Stimulated activated naive CD8-positive, alpha-beta T cell treated with anti-CD3 and anti-CD28 coated beads, Interleukin-15, amount 100 ng/mL, for 72 hours (primary cell): ENCODE data around the gene VASN.
A peak's percentile ranks its signal among the peaks of the same experiment; 100 is the strongest.

Experiments used
- ATAC-seq: fragments of 150-1000 bp; cut with Tn5 transposase; 2 replicates; pipeline ENCODE4 v1.10.0; 2021; ENCODE audit warnings: mild to moderate bottlenecking, moderate library complexity
- DNase-seq, 2 donors: peaks; one replicate each; pipeline ENCODE4 v3.0.0; 2021 to 2022
- H3K27ac Mint-ChIP-seq, 2 donors: one replicate each; pipeline ENCODE4 v1.8.0; 2022; ENCODE audit warnings: mild to moderate bottlenecking in 2 of 2, mixed read lengths in 2 of 2, moderate library complexity in 2 of 2
- H3K27me3 Mint-ChIP-seq: one replicate; pipeline ENCODE4 v1.8.0; 2022; ENCODE audit warnings: mixed read lengths
- H3K4me1 Mint-ChIP-seq: one replicate; pipeline ENCODE4 v1.8.0; 2022; ENCODE audit warnings: mild to moderate bottlenecking, mixed read lengths
- H3K4me3 Mint-ChIP-seq, 2 donors: one replicate each; pipeline ENCODE4 v1.8.0; 2022; ENCODE audit warnings: mild to moderate bottlenecking in 2 of 2, mixed read lengths in 2 of 2, moderate library complexity in 1 of 2
- H3K9me3 Mint-ChIP-seq, 2 donors: one replicate each; pipeline ENCODE4 v1.8.0; 2022; ENCODE audit warnings: mixed read lengths in 2 of 2

VASN gene

DNA sequence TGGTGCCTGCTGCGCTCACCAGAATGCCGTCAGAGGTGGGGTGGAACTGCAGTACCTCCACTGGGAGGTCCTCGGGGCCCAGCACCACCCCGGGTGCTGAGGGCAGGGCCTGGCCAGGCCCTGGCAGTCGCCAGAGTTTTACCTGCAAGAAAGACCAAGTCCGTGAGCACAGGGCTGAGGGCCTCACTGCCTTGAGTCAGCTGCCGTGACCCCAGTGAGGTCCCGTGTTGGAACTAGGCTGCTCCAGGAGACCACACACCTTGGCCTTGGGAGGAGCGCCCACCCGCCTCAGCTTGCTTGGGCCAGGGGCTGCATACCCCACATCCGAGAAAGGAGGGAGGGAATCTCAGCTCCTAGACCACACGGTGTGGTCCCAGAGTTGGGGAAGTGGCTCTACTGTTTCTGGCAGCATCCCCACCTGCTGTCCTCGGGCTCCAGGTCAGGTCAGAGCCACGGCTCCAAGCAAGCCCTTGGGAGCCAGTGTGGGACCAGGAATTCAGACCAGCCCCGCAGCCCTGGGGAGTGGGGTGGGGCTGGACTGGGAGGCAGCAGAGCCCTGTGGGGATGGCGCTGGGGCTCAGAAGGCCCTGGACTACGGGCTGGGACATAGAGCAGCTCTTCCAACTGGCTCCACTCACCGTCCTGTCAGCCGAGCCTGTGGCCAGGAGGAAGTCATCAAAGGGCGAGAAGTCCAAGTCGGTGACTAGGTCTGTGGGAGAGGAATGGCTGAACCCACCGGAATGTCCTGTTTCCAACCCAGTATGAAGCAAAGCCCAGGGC is 36.1 kb downstream of the VASN start:
- ATAC-seq (no peak), DNase-seq (no peak)
- Mint-ChIP-seq H3K27ac (no peak overlapping the region), H3K9me3 (no peaks in the 10 kb centered on the region), H3K27me3 (no peaks in the 10 kb centered on the region), H3K4me1 (peaks cover 52% of the 10 kb centered on the region), H3K4me3 (no peak overlapping the region)

DNA sequence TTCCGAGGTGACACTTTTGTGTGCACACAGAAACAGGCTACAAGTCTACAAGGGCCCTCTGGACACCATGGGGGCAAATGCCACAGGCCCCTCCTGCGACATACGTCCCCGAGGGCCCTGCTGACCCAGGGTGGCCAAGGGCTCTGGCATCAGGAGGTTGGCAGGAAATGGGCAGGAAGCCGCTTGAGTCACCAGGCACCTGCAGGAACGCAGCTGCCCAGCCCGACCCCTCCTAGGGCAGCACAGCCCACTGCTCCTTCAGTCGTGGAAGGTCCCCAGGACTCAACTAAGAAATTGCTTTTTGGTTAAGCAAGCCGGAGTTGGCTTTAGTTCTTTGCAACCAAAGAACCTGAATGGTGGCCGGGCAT is 36.7 kb downstream of the VASN start:
- H3K27me3 Mint-ChIP-seq: no peaks in the 10 kb centered on the region
- H3K27ac Mint-ChIP-seq: no peak overlapping the region
- no peak for ATAC-seq
- no peaks in the 10 kb centered on the region for H3K9me3 Mint-ChIP-seq
- peaks cover 52% of the 10 kb centered on the region for H3K4me1 Mint-ChIP-seq
- no peak for DNase-seq
- H3K4me3 Mint-ChIP-seq: no peak overlapping the region

DNA sequence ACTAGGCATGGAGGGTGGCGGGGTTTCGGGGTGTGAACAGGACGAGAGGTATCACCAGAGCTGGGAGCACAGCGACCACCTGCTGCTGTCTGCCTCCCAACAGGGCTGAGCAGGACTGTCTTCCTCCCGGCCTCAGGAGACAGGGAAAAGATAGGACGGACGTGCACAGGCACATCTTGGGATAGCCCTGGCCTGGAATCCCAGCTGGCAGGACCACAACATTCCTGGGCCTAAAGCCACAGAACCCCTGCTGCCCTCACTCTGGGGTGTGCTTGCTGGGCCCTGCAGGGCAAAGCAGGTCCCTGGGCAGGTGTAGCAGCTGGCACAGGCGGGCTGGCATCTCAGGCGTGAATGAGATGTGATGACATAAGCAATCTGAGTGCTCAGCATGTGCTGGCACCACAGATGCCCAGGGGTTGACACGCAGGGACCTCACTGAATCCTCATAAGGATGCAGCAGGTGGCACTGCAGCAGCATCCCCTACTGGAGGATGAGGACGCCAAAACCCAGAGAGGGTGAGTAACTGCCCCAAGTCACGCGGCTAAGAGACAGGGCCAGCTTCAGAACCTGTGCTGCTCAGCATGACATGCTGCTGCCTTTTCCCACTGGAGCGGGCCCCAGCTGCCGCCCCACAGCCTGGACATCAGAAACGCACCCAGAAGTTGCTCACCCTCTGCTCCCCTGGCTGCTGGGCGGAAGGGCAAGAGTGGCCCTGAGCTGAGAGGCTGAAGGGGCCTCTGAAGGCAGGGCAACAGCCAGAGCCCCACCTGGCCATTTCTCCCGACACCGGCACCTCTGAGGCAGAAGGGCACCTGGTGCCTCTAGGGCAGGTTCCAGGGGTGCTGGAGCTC is 37.7 kb downstream of the VASN start:
- no peak for DNase-seq
- Mint-ChIP-seq H3K4me3 (no peak overlapping the region), H3K9me3 (no peaks in the 10 kb centered on the region)

DNA sequence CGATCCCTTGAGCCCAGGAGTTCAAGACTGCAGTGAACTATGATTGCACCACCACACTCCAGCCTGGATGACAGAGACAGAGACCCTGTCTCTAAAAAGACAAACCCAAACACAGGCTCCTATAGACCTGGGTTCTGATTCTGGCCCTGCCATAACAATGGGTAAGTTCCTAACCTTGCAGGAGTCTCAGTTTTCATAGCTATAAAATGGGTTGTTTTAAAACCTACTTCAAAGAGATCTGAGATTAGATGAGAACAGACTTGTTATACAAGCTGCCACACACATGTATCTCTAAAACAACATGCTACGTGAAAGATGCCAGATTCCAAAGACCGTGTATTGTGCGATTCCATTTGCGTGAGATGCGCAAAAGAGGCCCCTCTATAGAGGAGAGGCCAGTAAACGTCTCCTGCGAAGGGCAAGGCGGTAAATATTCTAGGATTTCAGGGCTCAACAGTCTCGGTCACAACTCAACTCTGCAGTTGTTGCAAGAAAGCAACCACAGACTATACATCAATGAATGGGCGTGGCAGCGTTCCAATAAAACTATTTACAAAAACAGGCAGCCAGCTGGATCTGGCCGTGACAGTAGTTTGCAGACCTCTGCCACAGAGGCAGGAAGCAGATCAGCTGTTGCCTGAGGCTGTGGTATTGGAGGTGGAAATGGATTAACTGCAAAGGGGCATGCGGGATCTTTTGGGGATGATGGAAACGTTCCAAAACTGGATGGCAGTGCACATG is 38.9 kb downstream of the VASN start:
- Mint-ChIP-seq H3K27ac (peak overlapping the region in 1 of 2 donors; percentile 81), H3K4me3 (no peak overlapping the region), H3K4me1 (peaks cover 58% of the 10 kb centered on the region), H3K9me3 (no peaks in the 10 kb centered on the region), H3K27me3 (no peaks in the 10 kb centered on the region)
- ATAC-seq (no peak), DNase-seq (no peak)

More for the DNA sequence above, 37.7 kb downstream of the VASN start:
- Mint-ChIP-seq H3K4me1 (peaks cover 52% of the 10 kb centered on the region), H3K27ac (no peak overlapping the region), H3K27me3 (no peaks in the 10 kb centered on the region)
- ATAC-seq: no peak

DNA sequence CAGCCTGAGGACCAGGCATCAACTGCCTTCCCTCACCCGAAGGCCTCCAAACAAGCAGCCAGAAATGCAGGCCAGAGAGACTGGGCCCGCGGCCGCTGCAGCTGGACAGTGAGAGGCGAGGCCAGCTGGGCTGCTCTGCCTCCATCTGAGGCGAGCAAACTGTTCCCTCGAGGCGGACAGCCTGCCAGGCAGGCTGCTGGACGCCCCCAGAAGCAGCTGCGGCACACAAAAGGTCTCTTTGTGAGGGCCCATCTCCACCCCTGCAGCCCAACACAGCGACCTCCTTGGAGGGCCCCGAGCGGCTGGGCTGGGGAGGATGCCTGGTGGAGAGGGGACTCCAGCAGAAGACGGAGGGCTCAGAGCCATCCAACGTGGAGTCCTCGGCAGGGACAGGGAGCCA is 40.0 kb downstream of the VASN start:
- no peak overlapping the region for H3K27ac Mint-ChIP-seq
- no peak for ATAC-seq
- DNase-seq: no peak
- no peaks in the 10 kb centered on the region for H3K27me3 Mint-ChIP-seq
- H3K4me1 Mint-ChIP-seq: peaks cover 62% of the 10 kb centered on the region
- no peaks in the 10 kb centered on the region for H3K9me3 Mint-ChIP-seq
- no peak overlapping the region for H3K4me3 Mint-ChIP-seq

DNA sequence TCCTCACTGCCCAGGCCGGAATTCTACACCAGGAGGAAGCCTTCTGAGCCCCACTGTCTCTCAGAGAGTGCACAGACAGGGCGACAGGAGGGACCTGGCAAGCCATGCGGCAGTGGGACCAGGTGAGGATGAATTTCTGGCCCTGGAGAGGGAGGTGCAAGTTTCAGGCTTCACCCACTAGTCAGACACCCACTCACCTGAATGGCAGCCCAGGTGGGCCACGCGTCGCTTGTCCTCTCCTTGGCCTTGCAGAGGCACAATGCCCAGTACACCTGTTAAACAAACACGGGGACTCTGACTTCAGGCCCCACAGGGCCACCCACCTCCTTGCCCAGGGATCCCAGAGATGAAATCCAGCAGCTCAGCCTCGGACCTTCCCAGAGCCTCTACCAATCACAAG is 40.5 kb downstream of the VASN start:
- H3K27me3 Mint-ChIP-seq: no peaks in the 10 kb centered on the region
- no peaks in the 10 kb centered on the region for H3K9me3 Mint-ChIP-seq
- DNase-seq (no peak), ATAC-seq (no peak)
- H3K4me3 Mint-ChIP-seq: no peak overlapping the region
- H3K4me1 Mint-ChIP-seq: peaks cover 65% of the 10 kb centered on the region
- no peak overlapping the region for H3K27ac Mint-ChIP-seq

DNA sequence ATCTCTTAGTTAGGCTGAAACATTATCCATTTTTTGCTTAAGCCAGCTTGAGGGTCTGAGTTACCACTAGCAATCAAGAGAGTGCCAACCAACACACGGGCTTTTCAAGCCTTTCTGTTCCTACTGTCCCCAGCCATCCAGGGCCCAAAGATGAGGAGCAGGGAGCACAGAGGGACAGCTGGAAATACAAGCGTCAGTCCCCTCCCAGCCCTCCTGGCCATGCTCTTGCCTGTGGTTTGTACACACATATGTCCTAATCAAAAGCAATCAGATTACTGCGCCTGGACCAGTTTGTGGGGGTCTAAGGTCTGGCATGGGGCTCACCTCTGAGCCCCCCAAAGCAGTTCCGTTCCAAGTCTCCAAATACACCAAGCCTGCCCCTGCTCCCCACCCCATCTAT is 41.2 kb downstream of the VASN start:
- Mint-ChIP-seq H3K4me1 (peaks cover 65% of the 10 kb centered on the region), H3K9me3 (no peaks in the 10 kb centered on the region), H3K4me3 (peak overlapping the region in 1 of 2 donors; percentile 10), H3K27ac (no peak overlapping the region), H3K27me3 (no peaks in the 10 kb centered on the region)
- DNase-seq: no peak
- no peak for ATAC-seq

DNA sequence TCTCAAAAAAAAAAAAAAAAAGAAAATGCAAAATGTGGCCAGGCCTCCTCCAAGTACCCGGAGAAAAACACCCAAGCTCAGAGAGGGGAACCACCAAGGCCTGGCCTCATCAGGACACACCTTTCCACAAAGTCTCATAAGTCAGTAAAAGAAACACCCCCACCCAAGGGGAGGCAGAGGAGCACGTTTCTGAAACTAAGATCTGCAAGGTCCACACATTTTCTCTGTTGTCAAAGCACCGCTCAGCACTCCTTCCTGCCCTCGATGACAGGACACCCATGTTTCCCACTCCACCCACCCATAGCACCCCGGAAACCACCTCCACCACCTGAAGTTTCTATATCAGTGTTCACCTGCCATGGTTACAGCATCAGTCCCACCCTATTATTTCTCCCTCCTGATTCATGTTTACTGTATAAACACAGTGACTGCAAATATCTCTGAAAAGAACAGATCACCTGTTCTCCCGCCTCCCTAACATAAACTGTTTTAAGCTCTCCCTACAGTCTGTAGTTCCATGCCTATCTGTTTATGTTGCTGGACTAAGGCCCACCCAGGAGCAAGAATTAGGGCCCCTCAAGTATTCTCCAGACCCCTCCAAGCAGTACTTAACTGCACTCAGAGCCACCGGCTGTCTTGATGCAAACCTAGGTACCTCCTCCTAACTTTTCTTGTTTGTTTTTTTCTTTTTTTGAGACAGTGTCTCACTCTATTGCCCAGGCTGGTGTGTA is 42.7 kb downstream of the VASN start:
- Mint-ChIP-seq H3K4me1 (peaks cover 65% of the 10 kb centered on the region), H3K27ac (peak overlapping the region; percentile 98), H3K27me3 (no peaks in the 10 kb centered on the region), H3K9me3 (no peaks in the 10 kb centered on the region), H3K4me3 (peak overlapping the region; percentile 87)
- DNase-seq (peak; percentile 82 to 94), ATAC-seq (peak; percentile 85)

DNA sequence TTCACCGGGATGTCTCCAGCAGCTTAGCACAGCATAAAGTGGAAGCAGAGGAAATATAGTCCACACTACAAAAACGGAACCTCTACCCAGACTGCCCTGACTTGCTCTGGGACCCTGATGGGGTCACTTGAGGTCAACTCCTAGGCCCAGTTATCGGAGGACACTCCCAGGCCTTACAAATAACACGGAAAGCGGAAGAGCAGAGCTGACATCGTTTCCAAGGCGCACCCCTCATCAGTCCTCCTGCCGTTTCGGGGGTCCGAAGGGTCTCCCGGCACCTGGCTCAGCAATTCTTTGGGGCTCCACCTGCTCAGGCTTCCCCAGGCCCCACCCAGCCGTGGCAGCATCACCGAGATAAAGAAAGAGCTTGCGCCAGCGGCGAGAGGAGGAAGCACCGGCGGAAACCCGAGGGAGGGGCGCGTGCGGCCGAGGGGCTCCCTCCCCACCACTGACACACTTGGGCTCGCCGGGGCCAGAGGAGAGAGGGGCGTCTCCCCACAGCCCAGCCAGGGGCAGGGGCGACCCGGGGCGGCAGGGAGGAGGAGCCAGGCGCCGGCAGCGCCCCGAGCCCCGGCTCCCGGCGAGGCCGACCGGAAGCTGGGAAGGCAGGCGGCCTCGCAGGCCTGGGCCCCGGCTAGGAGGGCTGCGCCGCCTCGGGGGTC is 44.0 kb downstream of the VASN start:
- Mint-ChIP-seq H3K27me3 (no peaks in the 10 kb centered on the region), H3K9me3 (no peaks in the 10 kb centered on the region), H3K27ac (peak overlapping the region; percentile 98), H3K4me1 (peaks cover 52% of the 10 kb centered on the region), H3K4me3 (peak overlapping the region; percentile 87)
- ATAC-seq: peak; percentile 24
- peak; percentile 64 to 76 for DNase-seq

DNA sequence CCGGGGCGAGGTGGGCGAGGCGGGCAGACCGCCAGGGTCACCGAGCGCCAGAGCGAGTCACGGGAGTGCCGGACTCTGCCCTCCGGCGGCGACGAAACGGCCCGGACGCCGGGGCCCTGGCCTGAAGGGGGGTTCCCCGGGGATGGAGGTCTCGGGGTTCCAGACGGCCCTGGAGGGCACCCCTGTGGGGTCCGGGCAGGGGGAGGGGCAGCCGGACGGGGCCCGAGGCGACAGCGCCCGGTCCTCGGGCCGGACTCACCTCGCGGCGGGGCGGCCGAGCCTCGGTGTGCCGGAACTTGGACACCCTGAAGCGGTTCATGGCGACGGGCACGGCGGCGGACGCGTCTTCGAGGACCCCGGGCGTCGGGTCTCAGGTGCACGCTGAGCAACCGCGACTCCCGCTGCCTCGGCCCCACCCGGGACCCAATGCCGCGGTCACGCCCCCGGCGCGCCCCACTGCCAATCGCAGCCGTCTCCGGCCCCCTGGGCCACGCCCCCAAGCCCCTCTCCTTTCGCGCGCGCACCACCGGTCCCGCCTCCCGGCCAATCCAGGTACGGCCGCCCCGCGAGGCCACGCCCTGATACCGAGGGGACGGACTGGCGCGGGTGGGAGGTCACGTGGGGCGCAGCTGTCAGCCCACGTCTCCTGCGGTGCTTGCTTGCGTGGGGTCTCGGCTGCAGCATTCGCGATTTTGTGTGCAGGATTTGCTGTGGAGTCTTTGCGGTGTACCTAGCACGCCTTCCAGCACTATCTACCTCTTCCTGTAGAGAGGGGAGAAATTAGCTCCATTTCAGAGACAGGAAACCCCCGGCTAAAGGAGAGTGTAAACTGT is 44.8 kb downstream of the VASN start, which contains the start of gene CORO7:
TSS of gene CORO7 (minus strand) at position 397 of the 833 bp plus-strand sequence. CDS start at position 319, 78 bp downstream.
- H3K27ac Mint-ChIP-seq: peak within 1 kb of the TSS; percentile 98
- no peaks in the 10 kb centered on the region for H3K27me3 Mint-ChIP-seq
- ATAC-seq (peak; percentile 73), DNase-seq (peak; percentile 98 to 99)
- peaks cover 46% of the 10 kb centered on the region for H3K4me1 Mint-ChIP-seq
- H3K9me3 Mint-ChIP-seq: no peaks in the 10 kb centered on the region
- peak within 1 kb of the TSS; percentile 87 for H3K4me3 Mint-ChIP-seq

DNA sequence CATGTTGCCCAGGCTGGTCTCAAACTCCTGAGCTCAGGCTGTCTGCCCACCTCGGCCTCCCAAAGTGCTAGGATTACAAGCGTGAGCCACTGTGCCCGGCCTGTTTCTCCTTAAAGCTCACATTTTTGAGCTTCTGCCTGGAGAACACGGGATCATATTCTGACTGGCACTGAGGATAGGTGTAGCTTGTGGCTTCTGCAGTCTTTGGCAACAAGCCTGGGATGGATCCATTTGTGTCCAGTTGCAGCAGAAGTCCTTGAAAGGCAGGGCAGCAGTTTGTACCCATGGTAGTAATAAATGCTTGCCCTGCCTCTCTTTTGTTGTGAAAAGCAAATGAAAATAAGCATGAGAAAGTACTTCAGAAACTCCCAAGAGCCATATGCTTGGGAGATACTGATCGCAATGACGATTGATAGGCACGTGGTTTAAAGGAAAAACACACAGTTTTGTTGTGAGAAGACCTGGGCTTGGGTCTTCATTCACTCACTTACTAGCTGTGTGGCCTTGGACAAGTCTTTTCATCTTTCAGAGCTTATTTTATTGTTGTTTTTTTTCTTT is 47.8 kb downstream of the VASN start:
- no peak for DNase-seq
- Mint-ChIP-seq H3K4me3 (no peak overlapping the region), H3K9me3 (no peaks in the 10 kb centered on the region), H3K27me3 (no peaks in the 10 kb centered on the region), H3K27ac (no peak overlapping the region), H3K4me1 (peaks cover 26% of the 10 kb centered on the region)
- ATAC-seq: no peak

DNA sequence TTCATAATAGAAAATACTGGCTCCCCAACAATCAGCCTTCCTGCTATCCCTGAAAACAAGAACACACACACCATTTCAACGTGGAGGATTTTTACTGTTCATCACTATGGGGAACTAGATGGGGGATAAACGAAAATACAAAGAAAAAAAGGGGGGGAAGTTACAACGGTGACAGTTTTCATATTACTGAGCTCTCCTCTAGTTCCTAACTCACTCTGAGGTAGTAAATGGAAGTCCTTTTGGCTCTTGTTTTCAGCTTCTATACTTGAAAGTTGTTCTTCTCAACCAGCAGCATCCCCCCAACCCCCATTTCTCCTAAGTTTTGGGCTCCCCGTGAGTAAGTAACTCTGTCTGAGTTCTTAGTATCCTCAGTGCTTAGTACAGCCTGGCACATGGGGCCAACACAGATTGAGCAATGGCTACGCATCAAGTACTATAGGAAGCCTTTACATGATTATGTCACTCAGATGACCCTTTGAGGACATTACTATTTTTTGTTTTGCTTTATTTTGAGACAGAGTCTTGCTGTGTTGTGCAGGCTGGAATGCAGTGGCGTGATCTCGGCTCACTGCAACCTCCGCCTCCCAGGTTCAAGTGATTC is 49.0 kb downstream of the VASN start:
- H3K4me1 Mint-ChIP-seq: peaks cover 21% of the 10 kb centered on the region
- H3K4me3 Mint-ChIP-seq: no peak overlapping the region
- ATAC-seq (no peak), DNase-seq (no peak)
- H3K27ac Mint-ChIP-seq: no peak overlapping the region
- no peaks in the 10 kb centered on the region for H3K9me3 Mint-ChIP-seq
- no peaks in the 10 kb centered on the region for H3K27me3 Mint-ChIP-seq

DNA sequence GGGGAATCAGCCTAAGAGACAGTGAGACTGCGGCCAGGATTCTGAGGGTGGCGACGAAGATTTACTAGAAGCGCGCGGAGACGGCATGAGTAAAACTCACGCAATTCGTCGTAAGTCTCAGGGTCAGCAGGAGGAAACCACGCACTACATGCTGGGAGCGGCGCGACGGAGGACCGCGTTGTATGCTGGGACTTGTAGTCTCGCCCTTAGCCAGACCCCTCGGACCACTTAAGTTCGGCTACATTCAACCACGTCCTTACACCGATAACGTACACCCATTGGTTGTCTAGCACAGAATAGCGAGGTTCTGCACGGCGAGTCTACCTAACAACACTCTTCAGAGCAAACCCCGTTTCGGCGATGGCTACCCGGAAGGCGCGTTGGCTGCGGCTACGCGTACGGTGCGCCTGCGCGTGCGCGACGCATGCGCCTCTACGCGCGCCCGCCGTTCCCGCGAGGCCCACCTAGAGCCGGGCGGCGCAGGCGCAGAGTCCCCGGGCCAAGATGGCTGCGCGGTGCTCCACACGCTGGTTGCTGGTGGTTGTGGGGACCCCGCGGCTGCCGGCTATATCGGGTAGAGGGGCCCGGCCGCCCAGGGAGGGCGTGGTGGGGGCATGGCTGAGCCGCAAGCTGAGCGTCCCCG is 53.9 kb downstream of the VASN start, which contains the start of gene DNAJA3:
TSS of gene DNAJA3 (plus strand) at position 491 of the 643 bp plus-strand sequence. CDS start at position 505, 14 bp downstream.
- no peaks in the 10 kb centered on the region for H3K9me3 Mint-ChIP-seq
- H3K27ac Mint-ChIP-seq: peak within 1 kb of the TSS; percentile 100
- H3K4me1 Mint-ChIP-seq: peaks cover 46% of the 10 kb centered on the region
- no peaks in the 10 kb centered on the region for H3K27me3 Mint-ChIP-seq
- DNase-seq (peak; percentile 92 to 93), ATAC-seq (peak; percentile 94)
- peak within 1 kb of the TSS; percentile 97 to 98 for H3K4me3 Mint-ChIP-seq
